AG04449 (cell line): ENCODE data around the gene CFAP97D1.

Experiments
- CTCF ChIA-PET: fragments of 350-600 bp; formaldehyde crosslinking; extraction: SDS; loops from one replicate; lab custom pipeline; 2021; ENCODE audit warnings: antibody characterized with exemption; lab: Yijun Ruan, JAX
- POLR2A ChIA-PET: fragments of 400-600, 350-600 bp; formaldehyde crosslinking; extraction: SDS; loops from one replicate; lab custom pipeline; 2020; ENCODE audit warnings: antibody characterized with exemption, inconsistent platforms; lab: Yijun Ruan, JAX
- DNase-seq: peaks from one replicate; pipeline ENCODE4 v3.0.0-alpha.2; 2010; ENCODE audit warnings: low read depth, low spot score
- H3K4me3 ChIP-seq: 2 replicates; pipeline ENCODE4 v1.5.1; 2011; ENCODE audit warnings: low read depth, mild to moderate bottlenecking, control low read depth, low read length
- CTCF ChIP-seq: IDR thresholded peaks from one replicate; pipeline ENCODE4 v1.5.1; 2011; ENCODE audit warnings: mild to moderate bottlenecking, moderate library complexity, low read length, control low read depth, inconsistent platforms; ENCODE audit not compliant: insufficient read depth; ENCODE audit errors: missing control alignments

CFAP97D1 gene

GRCh38 chr17:43826206-43826605 is 46.0 kb downstream of the CFAP97D1 start:
- DNase-seq = no peak
- CTCF ChIA-PET = interaction anchor here (0.7 to 2.2 kb wide), 4 partner anchors 14 to 84 kb away, joined by 3 to 11 read pairs (median 4); partner anchors contain the start of gene CD300LG
- POLR2A ChIA-PET = no interaction called here
- no peak overlapping the region for H3K4me3 ChIP-seq
- TF ChIP-seq CTCF = no peak

GRCh38 chr17:43827596-43827995 is 47.4 kb downstream of the CFAP97D1 start:
- ChIA-PET CTCF (interaction anchor here (0.9 to 2.2 kb wide), 3 partner anchors 10 to 67 kb away, joined by 4 to 11 read pairs (median 4); partner anchors contain the start of gene CD300LG), POLR2A (no interaction called here)
- TF ChIP-seq CTCF = no peak
- DNase-seq = no peak
- H3K4me3 ChIP-seq = no peak overlapping the region

GRCh38 chr17:43829738-43830137 is 49.5 kb downstream of the CFAP97D1 start:
- ChIA-PET CTCF (interaction anchor here (1.3 to 1.7 kb wide), 3 partner anchors 17 to 166 kb away, joined by 3 to 9 read pairs (median 4); partner anchors contain the start of gene CD300LG), POLR2A (no interaction called here)
- TF ChIP-seq CTCF = no peak
- no peak for DNase-seq
- H3K4me3 ChIP-seq = no peak overlapping the region

- CTCF ChIA-PET = interaction anchor here (1.3 to 2.8 kb wide), 4 partner anchors 15 to 165 kb away, joined by 3 to 22 read pairs (median 6); partner anchors contain the start of gene CD300LG
- DNase-seq = no peak
- no peak for TF ChIP-seq CTCF
- no peak overlapping the region for H3K4me3 ChIP-seq
- POLR2A ChIA-PET = no interaction called here
Measured at GRCh38 chr17:43830510-43831140, 50.4 kb downstream of the CFAP97D1 start.

- ChIA-PET CTCF (interaction anchor here (1.1 to 2.8 kb wide), 6 partner anchors 9 to 46 kb away, joined by 3 to 22 read pairs (median 4); partner anchors contain the start of gene CD300LG), POLR2A (no interaction called here)
- no peak for TF ChIP-seq CTCF
- H3K4me3 ChIP-seq = peak overlapping the region; percentile 71
- DNase-seq = no peak
Measured at GRCh38 chr17:43831633-43832032, 51.4 kb downstream of the CFAP97D1 start.

- POLR2A ChIA-PET = no interaction called here
- H3K4me3 ChIP-seq = peak overlapping the region; percentile 71
- TF ChIP-seq CTCF = no peak
- peak; percentile 3 for DNase-seq
- CTCF ChIA-PET = interaction anchor here (1.1 to 2.8 kb wide), 6 partner anchors 9 to 46 kb away, joined by 3 to 22 read pairs (median 4); partner anchors contain the start of gene CD300LG
Measured at GRCh38 chr17:43832168-43832975, 52.1 kb downstream of the CFAP97D1 start.
